ENCODE results near the gene RASSF4.

DNA sequence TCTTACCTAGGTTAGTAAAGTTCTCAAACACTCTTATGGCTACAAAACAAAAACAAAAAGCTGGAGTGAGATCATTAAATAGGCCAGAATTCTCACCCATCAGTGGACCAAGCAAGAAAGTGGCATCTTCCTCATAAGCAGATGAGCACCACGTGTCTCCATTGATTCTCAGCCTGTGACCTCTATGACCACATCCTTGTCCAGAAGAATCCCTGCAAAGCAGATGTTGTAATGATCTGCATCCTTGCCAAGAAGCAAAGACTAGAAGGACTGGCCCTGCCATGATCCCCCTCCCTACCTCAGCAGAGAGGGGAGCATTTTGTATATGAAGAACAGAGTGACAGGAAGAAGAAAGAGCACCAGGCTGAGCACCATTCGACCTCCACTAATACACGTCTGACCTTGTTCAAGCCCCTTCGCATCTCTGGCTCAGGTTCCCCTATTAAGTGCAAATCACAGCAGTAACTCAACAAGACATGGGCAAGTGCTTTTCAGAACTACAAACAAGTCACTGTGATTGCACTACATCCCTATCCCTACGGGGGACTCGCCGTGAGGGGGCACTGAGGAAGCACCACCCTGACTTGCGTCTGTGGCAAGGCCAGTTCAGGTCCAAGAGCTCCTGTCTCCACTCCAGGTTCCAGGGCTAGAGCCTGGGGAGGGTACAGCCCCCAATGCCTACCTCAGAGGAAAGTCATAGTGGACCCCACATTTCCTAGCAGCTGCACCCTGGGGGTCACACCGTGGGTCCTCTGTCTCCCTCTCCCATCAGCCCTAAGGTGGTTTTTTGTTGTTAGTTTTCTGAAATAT lies 22.2 kb upstream of the RASSF4 start:
- TF ChIP-seq CTCF (IDR thresholded peaks at IDR 0.05; ENCODE audit: insufficient read depth, low read depth, low read length) (no peak), EZH2 (IDR thresholded peaks at IDR 0.05; ENCODE audit: insufficient read depth, low read length) (no peak)

Data from astrocyte (in vitro differentiated cells and primary cell).